Fibroblast of peridontal ligament (primary cell): ENCODE results near the gene CIB1.
A peak's percentile ranks its signal among the peaks of the same experiment; 100 is the strongest.

Source experiments
- DNase-seq: peaks from one replicate; pipeline ENCODE4 v3.0.0-alpha.2; 2010; ENCODE audit errors: extremely low read depth

The CIB1 gene

DNA sequence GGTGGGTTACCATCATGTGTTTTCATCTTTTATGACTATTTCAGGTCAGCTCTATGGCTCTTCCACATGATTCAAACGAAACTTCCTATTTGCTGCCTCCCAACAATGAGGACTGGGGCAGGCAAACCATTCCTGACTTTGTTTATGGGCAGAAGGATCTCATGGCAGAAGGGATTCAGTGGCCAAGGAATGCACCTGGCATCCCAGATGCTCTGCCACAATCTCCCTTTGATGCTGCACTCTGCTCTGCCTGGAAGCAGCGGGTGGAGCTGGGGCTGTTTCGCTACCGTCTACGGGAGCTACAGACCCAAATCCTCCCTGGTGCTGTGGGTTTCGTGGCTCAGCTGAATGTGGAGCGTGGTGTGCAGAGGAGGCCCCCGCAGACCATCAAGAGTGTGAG lies 7.1 kb upstream of the CIB1 start:
- DNase-seq: no peak

DNA sequence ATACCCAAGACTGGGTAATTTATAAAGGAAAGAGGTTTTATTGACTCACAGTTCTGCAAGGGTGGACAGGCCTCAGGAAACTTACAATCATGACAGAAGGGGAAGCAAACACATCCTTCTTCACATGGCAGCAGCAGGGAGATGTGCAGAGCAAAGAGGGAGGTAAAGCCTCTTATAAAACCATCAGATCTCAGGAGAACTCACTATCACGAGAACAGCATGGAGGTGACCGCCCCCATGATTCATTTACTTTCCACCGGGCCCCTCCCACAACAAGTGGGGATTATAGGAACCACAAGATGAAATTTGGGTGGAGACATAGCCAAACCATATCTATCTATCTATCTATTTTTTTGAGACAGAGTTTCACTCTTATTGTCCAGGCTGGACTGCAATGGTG lies 5.6 kb upstream of the CIB1 start:
- DNase-seq: no peak

- DNase-seq: peak; percentile 23
Measured at GRCh38 chr15:90234096-90234988, 601 bp upstream of the CIB1 start, which contains the start of gene GDPGP1. GDPGP1 (plus strand) TSS chr15:90234209; CDS start chr15:90240909, 6,700 bp downstream.

DNA sequence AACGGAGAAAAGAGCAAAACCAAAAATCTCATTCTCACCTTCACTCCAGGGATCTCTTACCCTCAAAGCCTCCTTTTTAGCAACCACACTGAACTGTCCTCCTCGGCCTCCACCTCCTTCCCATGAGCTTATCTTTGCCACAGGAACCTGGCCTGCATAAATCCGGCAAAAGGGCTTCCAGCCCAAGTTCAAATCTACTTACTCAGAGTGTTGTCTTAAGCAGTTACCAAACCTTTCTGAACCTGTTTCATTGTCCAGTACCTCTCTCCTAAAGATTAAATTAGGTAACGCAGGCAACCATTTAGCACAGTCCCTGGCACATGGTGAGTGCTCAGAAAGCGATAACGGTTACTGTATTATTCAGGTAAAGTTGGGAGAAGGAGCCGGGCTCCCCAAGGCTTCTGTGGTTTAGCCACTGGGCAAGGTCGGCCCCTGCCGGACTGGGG lies 777 bp downstream of the CIB1 start:
- peak; percentile 41 for DNase-seq

GRCh38 chr15:90232196-90232595 lies 1.5 kb downstream of the CIB1 start:
- no peak for DNase-seq

DNA sequence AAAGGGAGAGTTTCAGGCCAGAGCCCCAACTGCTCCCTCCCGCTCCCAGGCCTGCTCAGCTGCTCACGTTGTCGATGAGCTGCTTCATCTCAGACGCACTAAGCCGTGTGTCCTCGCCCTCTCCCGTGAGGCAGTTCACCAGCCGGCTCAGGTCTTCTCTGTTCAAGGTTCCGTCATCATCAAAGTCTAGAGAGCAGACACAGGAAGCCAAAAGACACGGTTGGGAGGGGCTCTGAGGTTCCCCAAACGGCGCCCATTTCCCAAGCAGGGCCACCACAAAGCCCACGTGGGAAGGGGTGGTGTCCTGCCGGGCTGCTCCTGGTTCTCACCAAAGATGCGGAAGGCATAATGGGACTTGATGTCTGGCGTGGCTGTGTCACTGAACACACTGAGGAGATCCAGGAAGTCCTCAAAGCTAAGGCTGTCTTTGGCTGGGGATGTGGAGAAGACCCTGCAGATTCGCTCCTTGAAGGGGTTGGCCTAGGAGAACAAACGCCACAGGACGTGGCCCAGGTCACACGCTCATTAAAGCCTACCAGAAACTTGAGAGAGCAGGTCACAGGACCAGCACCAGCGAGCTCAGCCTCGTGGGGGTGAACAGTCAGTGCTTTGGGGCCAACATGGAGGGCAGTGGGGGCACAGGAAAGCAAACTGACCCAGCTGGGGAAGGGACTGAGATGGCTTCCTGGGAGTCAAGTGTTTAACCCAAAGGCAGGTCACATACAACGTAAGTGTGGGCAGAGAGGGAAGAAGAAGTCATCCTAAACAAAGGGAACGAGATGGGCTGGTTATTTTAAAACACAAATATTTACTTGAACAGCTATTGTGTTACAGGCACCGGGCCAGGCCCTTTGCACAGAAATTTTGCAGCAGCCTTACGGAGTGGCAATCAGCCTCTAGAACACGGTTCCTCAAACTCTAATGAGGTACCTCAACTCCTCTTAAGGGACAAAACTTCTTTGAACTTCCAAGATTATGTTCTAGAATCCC lies 2.4 kb downstream of the CIB1 start:
- no peak for DNase-seq

- no peak for DNase-seq
Measured at GRCh38 chr15:90230610-90231009, 3.1 kb downstream of the CIB1 start.

GRCh38 chr15:90230071-90230494 lies 3.7 kb downstream of the CIB1 start:
- DNase-seq: no peak

GRCh38 chr15:90228960-90229359 lies 4.8 kb downstream of the CIB1 start:
- DNase-seq: no peak

DNA sequence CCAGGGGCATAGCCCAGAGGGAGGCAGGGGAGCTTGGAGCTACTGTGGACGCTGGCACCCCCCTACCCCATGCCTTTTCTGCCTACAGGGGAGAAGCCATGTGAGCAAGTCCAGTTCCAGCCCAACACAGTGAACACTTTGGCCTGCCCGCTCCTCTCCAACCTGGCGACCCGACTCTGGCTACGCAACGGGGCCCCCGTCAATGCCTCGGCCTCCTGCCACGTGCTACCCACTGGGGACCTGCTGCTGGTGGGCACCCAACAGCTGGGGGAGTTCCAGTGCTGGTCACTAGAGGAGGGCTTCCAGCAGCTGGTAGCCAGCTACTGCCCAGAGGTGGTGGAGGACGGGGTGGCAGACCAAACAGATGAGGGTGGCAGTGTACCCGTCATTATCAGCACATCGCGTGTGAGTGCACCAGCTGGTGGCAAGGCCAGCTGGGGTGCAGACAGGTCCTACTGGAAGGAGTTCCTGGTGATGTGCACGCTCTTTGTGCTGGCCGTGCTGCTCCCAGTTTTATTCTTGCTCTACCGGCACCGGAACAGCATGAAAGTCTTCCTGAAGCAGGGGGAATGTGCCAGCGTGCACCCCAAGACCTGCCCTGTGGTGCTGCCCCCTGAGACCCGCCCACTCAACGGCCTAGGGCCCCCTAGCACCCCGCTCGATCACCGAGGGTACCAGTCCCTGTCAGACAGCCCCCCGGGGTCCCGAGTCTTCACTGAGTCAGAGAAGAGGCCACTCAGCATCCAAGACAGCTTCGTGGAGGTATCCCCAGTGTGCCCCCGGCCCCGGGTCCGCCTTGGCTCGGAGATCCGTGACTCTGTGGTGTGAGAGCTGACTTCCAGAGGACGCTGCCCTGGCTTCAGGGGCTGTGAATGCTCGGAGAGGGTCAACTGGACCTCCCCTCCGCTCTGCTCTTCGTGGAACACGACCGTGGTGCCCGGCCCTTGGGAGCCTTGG lies 5.6 kb downstream of the CIB1 start:
- DNase-seq: no peak

DNA sequence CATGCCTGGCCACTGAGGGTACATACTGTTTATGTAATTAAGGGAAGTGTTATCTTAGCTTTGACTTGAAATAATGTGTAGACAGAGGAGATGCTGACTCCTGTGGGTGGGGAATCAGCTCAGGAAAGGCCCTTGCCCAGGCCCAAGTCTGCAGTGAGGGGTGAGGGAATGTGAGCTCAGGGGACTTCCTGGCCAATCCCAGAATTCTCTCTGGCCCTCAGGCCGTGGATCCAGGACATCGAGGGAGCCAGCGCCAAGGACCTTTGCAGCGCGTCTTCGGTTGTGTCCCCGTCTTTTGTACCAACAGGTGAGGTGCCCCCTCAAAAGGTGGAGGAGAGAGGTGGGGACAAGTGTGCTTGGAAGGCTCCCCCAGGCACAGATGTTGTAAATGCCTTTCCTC lies 6.4 kb downstream of the CIB1 start:
- no peak for DNase-seq

DNA sequence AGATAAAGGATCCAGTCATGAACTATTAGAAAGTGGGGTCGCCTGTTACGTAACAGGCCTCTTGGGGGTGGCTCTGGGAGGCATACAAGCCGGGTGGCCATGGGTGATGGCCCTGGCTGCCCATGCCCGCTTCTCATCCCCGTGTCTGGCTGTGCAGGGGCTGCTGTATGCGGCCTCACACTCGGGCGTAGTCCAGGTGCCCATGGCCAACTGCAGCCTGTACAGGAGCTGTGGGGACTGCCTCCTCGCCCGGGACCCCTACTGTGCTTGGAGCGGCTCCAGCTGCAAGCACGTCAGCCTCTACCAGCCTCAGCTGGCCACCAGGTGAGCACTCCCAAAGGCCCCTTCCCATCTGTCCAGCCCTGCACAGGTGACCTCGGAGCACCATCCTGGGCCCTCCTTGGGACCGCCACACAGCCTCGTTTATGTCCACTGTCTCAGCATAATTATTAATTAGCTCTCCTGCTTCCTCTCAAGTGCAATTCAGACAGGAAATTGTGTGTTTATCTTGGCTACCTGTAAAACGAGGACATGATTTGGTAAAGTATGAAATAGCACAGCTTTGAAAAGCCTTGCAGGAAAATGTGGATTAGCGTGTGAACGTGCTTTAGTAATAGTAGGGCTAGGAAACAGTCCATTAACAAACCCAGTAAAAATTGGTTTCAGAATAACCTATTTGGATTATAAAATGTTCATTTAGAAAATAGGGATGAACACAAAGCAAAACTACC lies 8.1 kb downstream of the CIB1 start:
- no peak for DNase-seq

- DNase-seq: no peak
Measured at GRCh38 chr15:90225047-90225446, 8.7 kb downstream of the CIB1 start.

GRCh38 chr15:90223441-90224165 lies 10.1 kb downstream of the CIB1 start:
- DNase-seq: no peak

DNA sequence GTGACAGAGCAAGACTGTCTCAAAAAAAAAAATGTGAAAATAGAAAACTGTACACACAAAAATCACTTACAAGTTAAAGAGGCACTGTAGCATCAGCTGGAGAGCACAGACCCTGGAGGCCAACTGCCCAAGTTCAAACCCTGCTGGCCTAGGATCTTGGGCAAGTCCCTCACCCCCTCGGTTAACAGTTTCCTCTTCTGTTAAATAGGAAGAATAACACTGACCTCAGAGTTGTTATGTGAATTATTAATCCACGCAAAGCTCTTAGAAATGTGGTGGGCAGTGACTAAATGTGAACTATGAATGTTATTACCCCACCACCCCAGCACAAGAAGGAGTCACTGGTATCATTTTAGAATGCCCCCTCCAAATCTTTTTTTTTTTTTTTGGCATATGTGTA lies 11.2 kb downstream of the CIB1 start:
- no peak for DNase-seq

GRCh38 chr15:90221246-90221900 lies 12.4 kb downstream of the CIB1 start:
- peak; percentile 91 for DNase-seq

- no peak for DNase-seq
Measured at GRCh38 chr15:90219421-90220141, 14.2 kb downstream of the CIB1 start.

- no peak for DNase-seq
Measured at GRCh38 chr15:90217671-90218394, 15.9 kb downstream of the CIB1 start.
